AG04449 (cell line): ENCODE results near the gene LRRC46.

ENCODE experiments used
- CTCF ChIA-PET: fragments of 350-600 bp; formaldehyde crosslinking; extraction: SDS; loops from one replicate; lab custom pipeline; 2021; ENCODE audit warnings: antibody characterized with exemption; lab: Yijun Ruan, JAX
- POLR2A ChIA-PET: fragments of 400-600, 350-600 bp; formaldehyde crosslinking; extraction: SDS; loops from one replicate; lab custom pipeline; 2020; ENCODE audit warnings: antibody characterized with exemption, inconsistent platforms; lab: Yijun Ruan, JAX
- DNase-seq: peaks from one replicate; pipeline ENCODE4 v3.0.0-alpha.2; 2010; ENCODE audit warnings: low read depth, low spot score
- H3K4me3 ChIP-seq: 2 replicates; pipeline ENCODE4 v1.5.1; 2011; ENCODE audit warnings: low read depth, mild to moderate bottlenecking, control low read depth, low read length
- TF ChIP-seq, protein P1 (sequence below): IDR thresholded peaks from one replicate; pipeline ENCODE4 v1.5.1; 2011; ENCODE audit warnings: mild to moderate bottlenecking, moderate library complexity, low read length, control low read depth, inconsistent platforms; ENCODE audit not compliant: insufficient read depth; ENCODE audit errors: missing control alignments

Gene LRRC46

DNA sequence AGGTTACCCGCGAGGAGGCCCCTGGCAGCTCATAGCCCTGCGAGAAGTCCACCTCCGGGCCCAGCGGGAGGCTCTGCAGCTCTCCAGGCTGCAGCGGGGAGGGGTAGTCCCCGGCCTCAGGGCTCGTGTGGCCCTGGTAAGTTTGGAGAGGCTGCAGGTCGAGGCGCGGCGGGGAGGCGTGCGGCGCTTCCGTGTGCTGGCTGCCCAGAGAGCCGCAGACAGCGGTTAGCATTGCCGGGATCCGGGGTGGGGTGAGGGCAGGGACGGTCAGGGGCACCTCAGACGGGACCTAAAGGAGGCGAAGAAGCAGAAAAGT is 16.7 kb downstream of the LRRC46 start:
- H3K4me3 ChIP-seq = no peak overlapping the region
- TF ChIP-seq, protein P1, sequence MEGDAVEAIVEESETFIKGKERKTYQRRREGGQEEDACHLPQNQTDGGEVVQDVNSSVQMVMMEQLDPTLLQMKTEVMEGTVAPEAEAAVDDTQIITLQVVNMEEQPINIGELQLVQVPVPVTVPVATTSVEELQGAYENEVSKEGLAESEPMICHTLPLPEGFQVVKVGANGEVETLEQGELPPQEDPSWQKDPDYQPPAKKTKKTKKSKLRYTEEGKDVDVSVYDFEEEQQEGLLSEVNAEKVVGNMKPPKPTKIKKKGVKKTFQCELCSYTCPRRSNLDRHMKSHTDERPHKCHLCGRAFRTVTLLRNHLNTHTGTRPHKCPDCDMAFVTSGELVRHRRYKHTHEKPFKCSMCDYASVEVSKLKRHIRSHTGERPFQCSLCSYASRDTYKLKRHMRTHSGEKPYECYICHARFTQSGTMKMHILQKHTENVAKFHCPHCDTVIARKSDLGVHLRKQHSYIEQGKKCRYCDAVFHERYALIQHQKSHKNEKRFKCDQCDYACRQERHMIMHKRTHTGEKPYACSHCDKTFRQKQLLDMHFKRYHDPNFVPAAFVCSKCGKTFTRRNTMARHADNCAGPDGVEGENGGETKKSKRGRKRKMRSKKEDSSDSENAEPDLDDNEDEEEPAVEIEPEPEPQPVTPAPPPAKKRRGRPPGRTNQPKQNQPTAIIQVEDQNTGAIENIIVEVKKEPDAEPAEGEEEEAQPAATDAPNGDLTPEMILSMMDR = no peak
- no peak for DNase-seq
- ChIA-PET POLR2A (no interaction called here), CTCF (interaction anchor here (0.9 to 32.3 kb wide), 9 partner anchors 12 to 170 kb away, joined by 3 to 1547 read pairs (median 9); partner anchors contain the start of genes CDK5RAP3 and SP2)

DNA sequence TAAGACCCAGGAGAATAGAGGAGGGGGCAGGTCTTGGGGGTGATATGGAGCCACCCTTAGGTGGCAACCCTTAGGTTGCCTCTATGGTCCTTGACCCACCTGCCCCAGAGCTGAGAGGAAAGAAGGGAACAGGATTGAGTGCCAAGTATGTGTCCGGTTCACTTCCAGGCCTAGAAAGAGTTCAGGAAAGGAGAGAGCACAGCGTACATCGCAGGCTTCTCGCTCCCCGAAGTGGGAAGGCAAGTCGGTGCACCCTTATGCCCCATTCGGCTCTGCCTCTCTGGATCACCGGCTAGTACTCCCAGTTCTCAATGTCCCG is 18.9 kb downstream of the LRRC46 start:
- no peak overlapping the region; the same call in 1 of the 2 replicates for H3K4me3 ChIP-seq
- TF ChIP-seq, protein P1 = no peak
- POLR2A ChIA-PET = no interaction called here
- no peak for DNase-seq
- CTCF ChIA-PET = interaction anchor here (0.9 to 32.3 kb wide), 10 partner anchors 8 to 169 kb away, joined by 3 to 1547 read pairs (median 4); partner anchors contain the start of genes CDK5RAP3, SCRN2 and SP2

DNA sequence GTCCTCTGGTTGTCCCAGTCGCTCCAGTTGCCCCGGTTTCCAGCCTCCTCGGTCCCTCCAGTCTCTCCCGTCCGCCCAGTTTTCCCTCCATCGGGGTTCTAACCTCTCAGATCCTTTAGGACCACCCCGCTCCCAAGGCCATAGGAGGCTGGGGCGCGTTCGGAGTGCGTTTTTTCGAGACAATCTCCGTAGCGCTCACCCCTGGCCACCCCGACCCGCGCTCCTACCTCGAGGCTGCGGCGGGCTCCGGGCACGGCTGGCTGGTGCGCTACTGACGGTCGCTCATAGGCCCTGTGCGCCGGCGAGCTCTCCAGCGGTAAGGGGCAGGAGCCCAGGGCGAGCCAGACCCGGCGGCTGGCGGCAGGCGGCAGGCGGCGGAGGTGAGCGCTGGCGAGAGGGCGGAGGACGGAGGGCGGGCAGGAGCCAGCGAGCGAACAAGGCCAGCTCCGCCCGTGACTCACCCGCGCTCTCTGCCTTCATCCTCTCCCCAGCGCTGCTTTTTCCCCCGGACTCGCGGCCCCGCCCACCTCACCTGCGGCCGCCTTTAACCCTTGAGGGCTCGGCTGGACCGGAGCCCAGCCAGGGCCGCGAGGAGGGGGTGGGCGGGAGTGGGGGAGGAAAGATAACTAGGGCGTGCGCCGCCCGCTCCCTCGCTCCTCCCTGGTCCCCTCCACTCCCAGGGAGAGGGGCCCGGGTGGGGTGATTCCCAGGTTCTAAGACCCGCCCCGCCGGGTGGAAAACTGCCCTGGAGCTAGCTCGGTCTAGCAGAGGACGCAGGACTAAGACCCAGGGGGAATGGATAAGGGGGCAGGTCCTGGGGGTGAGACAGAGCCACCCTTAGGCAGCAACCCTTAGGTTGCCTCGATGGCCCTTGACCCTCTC is 19.5 kb downstream of the LRRC46 start, which contains the start of gene SP6:
TSS of gene SP6 (minus strand) at position 472 of the 882 bp plus-strand sequence. CDS start 2,734 bp downstream, outside the sequence.
- no peak for DNase-seq
- TF ChIP-seq, protein P1 = peak; percentile 35
- POLR2A ChIA-PET = no interaction called here
- peak within 1 kb of the TSS; percentile 40 for H3K4me3 ChIP-seq
- CTCF ChIA-PET = interaction anchor here (0.9 to 32.3 kb wide), 8 partner anchors 9 to 168 kb away, joined by 3 to 1547 read pairs (median 4); partner anchors contain the start of genes CDK5RAP3, SCRN2 and SP2

DNA sequence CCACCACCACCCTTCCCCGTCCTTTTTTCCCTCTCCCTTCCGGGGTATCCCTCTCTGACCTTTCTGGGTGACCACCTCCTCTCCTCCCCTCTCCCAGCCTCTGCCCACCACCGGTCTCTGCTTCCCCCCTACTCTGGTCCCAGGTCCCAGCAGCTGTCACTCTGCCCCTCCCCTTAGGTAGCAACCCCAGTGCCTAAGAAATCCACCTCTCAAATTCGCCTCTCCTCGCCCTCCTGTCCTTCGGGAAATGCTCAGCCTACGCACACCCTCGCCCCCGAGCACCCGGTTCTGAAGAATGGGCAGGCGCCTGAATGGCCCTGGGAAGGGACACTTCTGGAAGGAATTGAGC is 20.3 kb downstream of the LRRC46 start:
- no peak for DNase-seq
- ChIA-PET CTCF (interaction anchor here (1.0 to 32.3 kb wide), 5 partner anchors 10 to 167 kb away, joined by 3 to 1547 read pairs (median 4); partner anchors contain the start of genes SCRN2 and SP2), POLR2A (no interaction called here)
- no peak overlapping the region for H3K4me3 ChIP-seq
- TF ChIP-seq, protein P1 = no peak

DNA sequence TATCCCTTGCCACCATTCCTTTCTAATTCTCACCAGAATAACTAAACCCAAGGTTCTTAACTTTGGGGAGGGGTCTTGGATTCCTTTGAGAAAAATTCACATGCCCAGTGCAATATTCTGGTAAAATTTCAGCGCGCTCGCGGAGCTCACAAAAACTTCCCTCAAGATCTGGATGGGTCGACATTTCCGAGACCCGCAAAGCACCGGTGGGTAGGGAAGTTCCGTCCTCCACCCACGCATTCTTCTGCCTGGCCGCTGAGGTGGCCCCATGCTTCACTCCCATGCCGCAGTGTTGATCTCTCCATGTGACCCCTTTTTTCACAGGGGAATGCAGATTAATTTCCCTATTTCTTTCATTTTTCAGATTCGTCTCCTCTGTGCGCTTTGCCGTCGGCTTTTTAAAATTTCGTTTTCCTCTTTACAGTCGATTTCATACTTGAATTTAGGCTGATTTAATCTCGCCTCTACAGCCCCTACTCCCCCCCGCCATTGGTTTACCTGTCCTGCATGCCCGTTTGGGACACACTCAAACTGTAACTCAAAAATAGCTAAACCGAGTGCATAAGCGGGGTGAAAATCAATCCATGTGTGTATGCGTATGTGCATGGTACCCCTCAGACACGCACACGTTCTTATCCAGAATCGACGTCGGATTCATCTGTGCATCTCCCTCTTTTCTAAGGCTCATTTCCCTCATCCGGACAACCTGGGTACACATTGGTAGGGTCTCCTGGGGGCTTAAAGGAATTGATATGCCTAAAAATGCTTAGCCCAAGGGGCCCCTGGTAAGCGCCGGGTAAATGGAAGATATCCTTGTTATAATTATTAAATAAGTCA is 20.9 kb downstream of the LRRC46 start:
- no peak for DNase-seq
- no peak overlapping the region for H3K4me3 ChIP-seq
- CTCF ChIA-PET = interaction anchor here (1.0 to 32.3 kb wide), 6 partner anchors 10 to 166 kb away, joined by 3 to 1547 read pairs (median 4); partner anchors contain the start of genes SCRN2 and SP2
- POLR2A ChIA-PET = no interaction called here
- TF ChIP-seq, protein P1 = no peak

DNA sequence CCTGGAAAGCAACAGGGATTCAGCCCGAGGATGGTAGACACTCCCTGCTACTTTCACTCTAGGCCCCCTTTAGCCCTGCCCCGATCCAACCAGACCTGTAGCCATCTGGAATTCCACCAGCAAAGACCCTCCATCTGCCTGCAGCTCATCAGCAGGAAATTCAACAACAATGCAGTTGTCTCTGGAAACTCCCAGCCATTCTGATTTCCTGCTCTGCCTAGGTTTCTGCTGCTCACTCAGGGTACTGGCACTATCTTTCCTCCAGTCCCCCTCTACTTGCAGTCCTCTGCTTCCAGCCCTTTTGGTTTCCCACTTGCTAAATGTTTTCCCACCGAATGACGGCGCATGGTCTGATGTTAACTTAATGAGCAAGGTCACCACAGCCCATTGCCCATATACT is 22.1 kb downstream of the LRRC46 start:
- DNase-seq = no peak
- ChIA-PET CTCF (interaction anchor here (0.8 to 32.3 kb wide), 4 partner anchors 9 to 33 kb away, joined by 5 to 1547 read pairs (median 106); partner anchors contain the start of genes SCRN2 and SP2), POLR2A (no interaction called here)
- TF ChIP-seq, protein P1 = no peak
- H3K4me3 ChIP-seq = no peak overlapping the region
